ENCODE data around the gene APEX2.
"Not testable (repeated sequence)": the region's sequence is repeated elsewhere in the genome, so short reads cannot be mapped to it uniquely, and the experiment has no call there.

APEX2 gene

GRCh38 chrX:55030271-55031205 is 30.4 kb downstream of the APEX2 start, which contains the start of gene ALAS2:
Gene ALAS2, minus strand, starts transcription at chrX:55030977. Its CDS starts 4,977 bp downstream, at chrX:55026000.
- Histone ChIP-seq H3K27me3 (replicated peaks; ENCODE audit: control insufficient read depth, insufficient read depth, low read length) (no peaks in the 10 kb centered on the region; the same call in 1 of the 2 replicates), H3K36me3 (ENCODE audit: control insufficient read depth, insufficient read depth, low read length) (no peaks in the 10 kb centered on the region), H3K4me3 (replicated peaks; ENCODE audit: low read depth, low read length) (no peak within 1 kb of the TSS)
- TF ChIP-seq CTCF (IDR thresholded peaks at IDR 0.05; ENCODE audit: insufficient read depth, low read length, poor library complexity, severe bottlenecking) = no peak
- no peak for DNase-seq (ENCODE audit: extremely low read depth, insufficient read length)

- H3K36me3 ChIP-seq (ENCODE audit: control insufficient read depth, insufficient read depth, low read length) = no peaks in the 10 kb centered on the region
- no peak overlapping the region for H3K4me3 ChIP-seq (replicated peaks; ENCODE audit: low read depth, low read length)
- TF ChIP-seq CTCF (IDR thresholded peaks at IDR 0.05; ENCODE audit: insufficient read depth, low read length, poor library complexity, severe bottlenecking) = no peak
- no peaks in the 10 kb centered on the region for H3K27me3 ChIP-seq (replicated peaks; ENCODE audit: control insufficient read depth, insufficient read depth, low read length)
- no peak for DNase-seq (ENCODE audit: extremely low read depth, insufficient read length)
These were observed 33.3 kb downstream of the APEX2 start for GRCh38 chrX:55033429-55033828.

- DNase-seq (ENCODE audit: extremely low read depth, insufficient read length) = no peak
- H3K36me3 ChIP-seq (ENCODE audit: control insufficient read depth, insufficient read depth, low read length) = no peaks in the 10 kb centered on the region
- no peak for TF ChIP-seq CTCF (IDR thresholded peaks at IDR 0.05; ENCODE audit: insufficient read depth, low read length, poor library complexity, severe bottlenecking)
- H3K27me3 ChIP-seq (replicated peaks; ENCODE audit: control insufficient read depth, insufficient read depth, low read length) = no peaks in the 10 kb centered on the region
- H3K4me3 ChIP-seq (replicated peaks; ENCODE audit: low read depth, low read length) = no peak overlapping the region
These were observed 39.3 kb downstream of the APEX2 start for GRCh38 chrX:55039471-55039870.

GRCh38 chrX:55041514-55041913 is 41.4 kb downstream of the APEX2 start:
- no peak for DNase-seq (ENCODE audit: extremely low read depth, insufficient read length)
- Histone ChIP-seq H3K4me3 (replicated peaks; ENCODE audit: low read depth, low read length) (no peak overlapping the region), H3K27me3 (replicated peaks; ENCODE audit: control insufficient read depth, insufficient read depth, low read length) (no peaks in the 10 kb centered on the region), H3K36me3 (ENCODE audit: control insufficient read depth, insufficient read depth, low read length) (no peaks in the 10 kb centered on the region)
- no peak for TF ChIP-seq CTCF (IDR thresholded peaks at IDR 0.05; ENCODE audit: insufficient read depth, low read length, poor library complexity, severe bottlenecking)

GRCh38 chrX:55050599-55050998 is 50.4 kb downstream of the APEX2 start:
- not testable (repeated sequence) for H3K4me3 ChIP-seq (replicated peaks; ENCODE audit: low read depth, low read length); DNase-seq (ENCODE audit: extremely low read depth, insufficient read length); H3K27me3 ChIP-seq (replicated peaks; ENCODE audit: control insufficient read depth, insufficient read depth, low read length); H3K36me3 ChIP-seq (ENCODE audit: control insufficient read depth, insufficient read depth, low read length)

- no peak overlapping the region for H3K4me3 ChIP-seq (replicated peaks; ENCODE audit: low read depth, low read length)
- TF ChIP-seq CTCF (IDR thresholded peaks at IDR 0.05; ENCODE audit: insufficient read depth, low read length, poor library complexity, severe bottlenecking) = no peak
- H3K36me3 ChIP-seq (ENCODE audit: control insufficient read depth, insufficient read depth, low read length) = no peaks in the 10 kb centered on the region
- H3K27me3 ChIP-seq (replicated peaks; ENCODE audit: control insufficient read depth, insufficient read depth, low read length) = no peaks in the 10 kb centered on the region
- no peak for DNase-seq (ENCODE audit: extremely low read depth, insufficient read length)
These were observed 56.9 kb downstream of the APEX2 start for GRCh38 chrX:55056820-55057674.
